Heart right ventricle (tissue), 16 donors: ENCODE data around the gene JMJD7. TPM values are rescaled to one million over a fixed set of nuclear protein-coding genes. Genes with fewer than 3 reads are reported as not detected.

Source experiments
- ATAC-seq, 8 donors: fragments of 200-7000 bp; cut with Tn5 transposase; one replicate each; pipeline ENCODE4 v1.9.1; 2020; ENCODE audit warnings: mild to moderate bottlenecking in 8 of 8, moderate library complexity in 8 of 8, moderate number of reproducible peaks in 1 of 8
- DNase-seq, 2 donors: peaks; one replicate each; pipeline ENCODE4 v3.0.0-alpha.2; 2020
- H3K27ac ChIP-seq, 10 donors: fragments of 200-600 bp; sonication (generic) in 2 of 10; one replicate each; pipeline versions ENCODE4 v1.5.0 to v1.8.0; 2020 to 2022; ENCODE audit warnings: mild to moderate bottlenecking in 3 of 10
- H3K27me3 ChIP-seq, 7 donors: fragments of 200-600 bp; one replicate each; pipeline ENCODE4 v1.8.0; 2021 to 2022; ENCODE audit warnings: mild to moderate bottlenecking in 2 of 7
- H3K36me3 ChIP-seq, 9 donors: fragments of 200-600 bp; sonication (generic) in 1 of 9; one replicate each; pipeline versions ENCODE4 v1.5.0 to v1.8.0; 2020 to 2022; ENCODE audit warnings: mild to moderate bottlenecking in 2 of 9
- H3K4me1 ChIP-seq, 9 donors: fragments of 200-600 bp; sonication (generic) in 1 of 9; one replicate each; pipeline versions ENCODE4 v1.5.0 to v1.8.0; 2020 to 2022; ENCODE audit warnings: mild to moderate bottlenecking in 4 of 9
- H3K4me3 ChIP-seq, 10 donors: fragments of 200-600 bp; sonication (generic) in 2 of 10; one replicate each; pipeline versions ENCODE4 v1.5.0 to v1.8.0; 2020 to 2022; ENCODE audit warnings: mild to moderate bottlenecking in 7 of 10, moderate library complexity in 2 of 10
- H3K9me3 ChIP-seq, 11 donors: fragments of 200-600 bp in 10 of 11; sonication (generic) in 2 of 11; one replicate each; pipeline versions ENCODE4 v1.5.0 to v1.8.0; 2013 to 2022; ENCODE audit warnings: mild to moderate bottlenecking in 2 of 11, control low read depth in 1 of 11, moderate library complexity in 1 of 11
- CTCF ChIP-seq, 9 donors: fragments of 200-600 bp; sonication (generic) in 2 of 9; IDR thresholded peaks; one replicate each; pipeline versions ENCODE4 v1.5.0 to v1.8.0; 2021 to 2022; ENCODE audit warnings: antibody characterized with exemption in 9 of 9, mild to moderate bottlenecking in 5 of 9, moderate library complexity in 1 of 9
- WGBS, 2 donors: extraction: QIAGEN DNeasy Blood & Tissue Kit; methylation state at CpG; one replicate each; pipeline ENCODE4 v1.1.7; 2013; ENCODE audit warnings: inconsistent platforms in 1 of 2; 5-methylcytosine and 5-hydroxymethylcytosine counted together
- intact Hi-C, 10 donors: fragments of 100-400 bp; cut with DNase I; formaldehyde crosslinking; loops; one replicate each; pipeline versions ENCODE4 v1.11.1 to v1.14.2; 2022
- polyA plus RNA-seq, 2 donors: library from polyadenylated mRNA; stranded (reverse); fragments of 200-250 nt; gene quantifications; one replicate each; pipeline ENCODE4 v1.2.3, GENCODE V29; 2013
- total RNA-seq, 10 donors: library from RNA; stranded (reverse); fragmentation: NEBNext Ultra II Directional in 3 of 10; extraction: Animal tissue kit (Norgen Biotek cat#: 25700) in 3 of 10; gene quantifications; one replicate each; pipeline versions ENCODE4 v1.2.1 to v1.2.4, GENCODE V29; 2021 to 2023
- donor health status: Arrhythmogenic right ventricular cardiomyopathy.
- donor health status: ischemic (EF 13 %, LVEDD 7.1; RV severe dilation, severe dysfunction).
- donor health status: healthy with polysubstance abuse.
- donor health status: DM: no; HTN: yes; CAD: no.
- donor health status: DM: no; HTN: no; CAD: no.
- donor health status: ischemic (EF 25% LVEDD 6.9; RV normal size, moderate dysfunction).
- donor health status: ischemic (EF 25% LVEDD 5.7; RV mildly dilated, moderate dysfunction).
- donor health status: healthy.
- donor health status: DM: yes; HTN: yes; CAD: no.
- donor health status: Ischemic cardiomyopathy.
- donor health status: ischemic (EF 35%, LVEDD 5.7; RV mildly dilated, moderate dysfunction).
- donor health status: nonischemic (EF 11% LVEDD 7.7; RV severe dilation, severe dysfunction).
- donor health status: DM: yes; HTN: yes; CAD: no.
- donor health status: PGD.
- donor health status: ischemic (EF 29% LVEDD 5.4; RV normal size, mild dysfunction).
- donor health status: nonischemic (EF 23%, LVEDD 6.1; RV moderate dilation, normal function).

The JMJD7 gene
- total and polyA plus RNA-seq, 12 donors = 8.6 to 23.0 (median 12.9) TPM

GRCh38 chr15:41817327-41817726 is 10.6 kb upstream of the JMJD7 start:
- 94 to 95% methylated on average over 14 of the region's 14 CpGs for WGBS, 2 donors
- DNase-seq = no peak
- no peaks in the 10 kb centered on the region for H3K4me1 ChIP-seq
- H3K9me3 ChIP-seq = no peaks in the 10 kb centered on the region
- no peak for TF ChIP-seq CTCF (IDR thresholded peaks at IDR 0.05)
- no peak overlapping the region for H3K4me3 ChIP-seq
- no peaks in the 10 kb centered on the region for H3K27me3 ChIP-seq
- H3K27ac ChIP-seq = no peak overlapping the region
- intact Hi-C loops = loop anchor here in 5 of 10 donors (10.0 kb wide), 5 partner anchors 123 to 353 kb away; partner anchors contain the start of gene TYRO3 (in 2 of the 5)
- H3K36me3 ChIP-seq = peaks cover 0 to 100% (median 30%) of the 10 kb centered on the region in 9 donors
- ATAC-seq = no peak

GRCh38 chr15:41817781-41818180 is 10.1 kb upstream of the JMJD7 start:
- 88 to 93% methylated on average over 6 of the region's 6 CpGs for WGBS, 2 donors
- intact Hi-C loops = loop anchor here in 5 of 10 donors (10.0 kb wide), 5 partner anchors 123 to 353 kb away; partner anchors contain the start of gene TYRO3 (in 2 of the 5)
- peaks cover 0 to 100% (median 34%) of the 10 kb centered on the region in 9 donors for H3K36me3 ChIP-seq

GRCh38 chr15:41819455-41820050 is 8.3 kb upstream of the JMJD7 start:
- DNase-seq = no peak
- Histone ChIP-seq H3K4me3 (no peak overlapping the region), H3K27me3 (no peaks in the 10 kb centered on the region), H3K36me3 (peaks cover 0 to 100% (median 34%) of the 10 kb centered on the region in 9 donors), H3K27ac (no peak overlapping the region), H3K9me3 (no peaks in the 10 kb centered on the region), H3K4me1 (no peaks in the 10 kb centered on the region)
- no peak for TF ChIP-seq CTCF (IDR thresholded peaks at IDR 0.05)
- 93% methylated on average over 9 of the region's 9 CpGs for WGBS, 2 donors
- intact Hi-C loops = loop anchor here in 7 of 10 donors (10.0 kb wide), 6 partner anchors 125 to 355 kb away; partner anchors contain the start of genes EHD4 (in 3 of the 7) and TYRO3 (in 2 of the 7)
- no peak for ATAC-seq

More at GRCh38 chr15:41817781-41818180, 10.1 kb upstream of the JMJD7 start:
- ATAC-seq = no peak
- Histone ChIP-seq H3K27ac (no peak overlapping the region), H3K9me3 (no peaks in the 10 kb centered on the region), H3K4me3 (no peak overlapping the region), H3K27me3 (no peaks in the 10 kb centered on the region), H3K4me1 (no peaks in the 10 kb centered on the region)
- no peak for TF ChIP-seq CTCF (IDR thresholded peaks at IDR 0.05)
- no peak for DNase-seq

GRCh38 chr15:41820791-41821423 is 7.0 kb upstream of the JMJD7 start:
- intact Hi-C loops = loop anchor here in 3 of 10 donors (10.0 kb wide), 1 partner anchor 154 kb away; the partner anchor contains the start of gene EHD4 (in 3 of the 3)
- H3K27me3 ChIP-seq = no peaks in the 10 kb centered on the region
- no peak for ATAC-seq
- no peak overlapping the region for H3K27ac ChIP-seq
- peaks cover 0 to 96% (median 34%) of the 10 kb centered on the region in 9 donors for H3K36me3 ChIP-seq
- H3K4me3 ChIP-seq = no peak overlapping the region
- H3K4me1 ChIP-seq = no peaks in the 10 kb centered on the region
- DNase-seq = no peak
- 83 to 86% methylated on average over 6 of the region's 6 CpGs for WGBS, 2 donors
- H3K9me3 ChIP-seq = no peaks in the 10 kb centered on the region
- no peak for TF ChIP-seq CTCF (IDR thresholded peaks at IDR 0.05)
